NCI-H2081 treated with DMSO at 0.1 percent for 48 hours (cell line): ENCODE results near the gene DDX53.

Experiments used
- DNase-seq: peaks from one replicate; lab custom pipeline; 2025; lab: John Stamatoyannopoulos, UW

Gene DDX53

DNA sequence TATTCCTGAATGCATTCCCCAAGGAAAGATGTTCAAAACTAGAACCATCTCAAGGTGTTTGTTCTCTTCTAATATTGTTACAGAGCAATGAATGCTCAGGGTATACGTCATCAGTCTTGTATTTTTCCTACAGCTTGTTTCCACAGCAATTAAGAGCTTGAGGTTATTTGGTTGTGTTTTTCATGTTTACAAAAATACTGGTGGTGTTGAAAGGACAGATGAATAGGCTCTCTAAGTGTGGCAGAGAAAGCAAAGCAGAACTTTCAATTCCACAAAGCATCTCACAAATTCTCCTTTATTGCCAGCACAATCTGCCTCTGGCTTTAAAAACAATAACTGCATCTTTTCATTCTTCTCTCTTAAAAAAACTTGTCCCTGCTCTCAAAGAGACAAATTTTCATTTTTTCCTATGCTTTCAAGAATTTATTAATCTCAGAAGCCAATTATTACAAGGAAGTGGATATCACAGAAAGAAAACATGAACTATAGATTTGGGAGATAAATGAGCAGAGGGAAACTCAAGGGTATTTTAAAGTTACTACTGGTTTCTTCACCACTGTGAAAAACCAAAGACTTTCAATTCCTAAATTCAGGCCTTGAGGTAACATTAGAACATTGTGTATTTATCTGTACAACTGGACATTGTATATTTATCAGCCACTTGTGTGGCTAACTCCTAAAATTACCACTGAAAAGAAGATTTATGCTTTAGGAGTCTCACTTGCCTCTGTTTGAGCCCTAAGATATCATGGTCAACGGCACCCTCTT is 49.2 kb downstream of the DDX53 start:
- DNase-seq = no peak

DNA sequence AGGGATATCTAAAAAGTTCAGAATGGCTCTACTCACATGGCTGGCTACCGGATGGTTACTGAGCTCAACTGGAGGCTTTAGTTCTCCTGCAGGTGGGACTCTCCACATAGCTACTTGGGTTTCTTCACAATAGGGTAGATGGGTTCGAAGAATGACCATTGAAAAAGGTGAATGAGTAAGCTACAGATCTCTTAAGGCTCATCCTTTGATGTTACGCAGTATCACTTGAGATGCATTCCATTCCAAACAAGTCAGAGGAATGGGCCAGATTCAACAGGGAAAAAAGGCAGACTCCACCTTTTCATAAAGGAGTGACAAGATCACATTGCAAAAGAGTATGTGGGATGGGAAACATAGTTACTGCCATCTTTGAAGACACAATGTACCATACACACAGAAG is 52.6 kb downstream of the DDX53 start:
- DNase-seq = no peak
